ENCODE results near the gene CLPTM1L. TPM values are rescaled to one million over a fixed set of nuclear protein-coding genes. Genes with fewer than 3 reads are reported as not detected.

The CLPTM1L gene
- total RNA-seq, 3 donors from 2014 or later = 94.0 to 121 (median 107) TPM

- no peak for TF ChIP-seq POLR2A (IDR thresholded peaks at IDR 0.05)
- TF ChIP-seq, protein P1, sequence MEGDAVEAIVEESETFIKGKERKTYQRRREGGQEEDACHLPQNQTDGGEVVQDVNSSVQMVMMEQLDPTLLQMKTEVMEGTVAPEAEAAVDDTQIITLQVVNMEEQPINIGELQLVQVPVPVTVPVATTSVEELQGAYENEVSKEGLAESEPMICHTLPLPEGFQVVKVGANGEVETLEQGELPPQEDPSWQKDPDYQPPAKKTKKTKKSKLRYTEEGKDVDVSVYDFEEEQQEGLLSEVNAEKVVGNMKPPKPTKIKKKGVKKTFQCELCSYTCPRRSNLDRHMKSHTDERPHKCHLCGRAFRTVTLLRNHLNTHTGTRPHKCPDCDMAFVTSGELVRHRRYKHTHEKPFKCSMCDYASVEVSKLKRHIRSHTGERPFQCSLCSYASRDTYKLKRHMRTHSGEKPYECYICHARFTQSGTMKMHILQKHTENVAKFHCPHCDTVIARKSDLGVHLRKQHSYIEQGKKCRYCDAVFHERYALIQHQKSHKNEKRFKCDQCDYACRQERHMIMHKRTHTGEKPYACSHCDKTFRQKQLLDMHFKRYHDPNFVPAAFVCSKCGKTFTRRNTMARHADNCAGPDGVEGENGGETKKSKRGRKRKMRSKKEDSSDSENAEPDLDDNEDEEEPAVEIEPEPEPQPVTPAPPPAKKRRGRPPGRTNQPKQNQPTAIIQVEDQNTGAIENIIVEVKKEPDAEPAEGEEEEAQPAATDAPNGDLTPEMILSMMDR (IDR thresholded peaks at IDR 0.05) = no peak
- no peak for TF ChIP-seq POLR2AphosphoS5 (IDR thresholded peaks at IDR 0.05)
- H3K4me1 ChIP-seq = no peaks in the 10 kb centered on the region
- no peaks in the 10 kb centered on the region for H3K27me3 ChIP-seq
- H3K4me3 ChIP-seq = no peak overlapping the region
- H3K36me3 ChIP-seq = no peaks in the 10 kb centered on the region
- peaks cover 10 to 26% of the 10 kb centered on the region in 2 donors for H3K9me3 ChIP-seq
- intact Hi-C loops (cut with DNase I; ENCODE audit: low total_unique reads) = no loop called here
- no peak for DNase-seq (ENCODE audit: low spot score in 2 of 2)
- no peak overlapping the region for H3K27ac ChIP-seq
Measured at GRCh38 chr5:1274471-1274870, 70.4 kb downstream of the CLPTM1L start.

DNA sequence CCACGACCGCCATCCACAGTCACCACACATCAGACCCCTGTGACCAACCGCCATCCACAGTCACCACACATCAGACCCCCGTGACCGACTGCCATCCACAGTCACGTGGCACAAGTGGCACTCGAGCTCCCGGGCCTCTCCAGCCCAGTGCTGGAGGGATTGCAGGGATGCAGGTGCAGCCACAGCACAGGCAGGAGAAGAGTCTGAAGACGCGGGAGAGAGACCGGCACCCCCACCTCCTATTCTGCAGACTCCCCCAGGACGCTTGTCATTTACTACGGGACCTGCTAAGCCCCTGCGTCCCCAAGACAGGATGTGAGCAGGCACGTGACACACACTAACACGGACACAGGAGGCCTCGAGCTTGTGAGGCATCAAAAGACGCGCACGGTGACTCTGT lies 71.2 kb downstream of the CLPTM1L start:
- no peak overlapping the region for H3K27ac ChIP-seq
- H3K4me3 ChIP-seq = no peak overlapping the region
- no peaks in the 10 kb centered on the region for H3K27me3 ChIP-seq
- H3K9me3 ChIP-seq = peaks cover 3 to 19% of the 10 kb centered on the region in 2 donors
- DNase-seq (ENCODE audit: low spot score in 2 of 2) = no peak
- intact Hi-C loops (cut with DNase I; ENCODE audit: low total_unique reads) = no loop called here
- H3K4me1 ChIP-seq = no peaks in the 10 kb centered on the region
- H3K36me3 ChIP-seq = no peaks in the 10 kb centered on the region
- TF ChIP-seq, protein P1 (IDR thresholded peaks at IDR 0.05) = no peak
- TF ChIP-seq POLR2A (IDR thresholded peaks at IDR 0.05) = no peak
- no peak for TF ChIP-seq POLR2AphosphoS5 (IDR thresholded peaks at IDR 0.05)

- H3K4me1 ChIP-seq = no peaks in the 10 kb centered on the region
- intact Hi-C loops (cut with DNase I; ENCODE audit: low total_unique reads) = no loop called here
Measured at GRCh38 chr5:1272201-1272600, 72.7 kb downstream of the CLPTM1L start.

DNA sequence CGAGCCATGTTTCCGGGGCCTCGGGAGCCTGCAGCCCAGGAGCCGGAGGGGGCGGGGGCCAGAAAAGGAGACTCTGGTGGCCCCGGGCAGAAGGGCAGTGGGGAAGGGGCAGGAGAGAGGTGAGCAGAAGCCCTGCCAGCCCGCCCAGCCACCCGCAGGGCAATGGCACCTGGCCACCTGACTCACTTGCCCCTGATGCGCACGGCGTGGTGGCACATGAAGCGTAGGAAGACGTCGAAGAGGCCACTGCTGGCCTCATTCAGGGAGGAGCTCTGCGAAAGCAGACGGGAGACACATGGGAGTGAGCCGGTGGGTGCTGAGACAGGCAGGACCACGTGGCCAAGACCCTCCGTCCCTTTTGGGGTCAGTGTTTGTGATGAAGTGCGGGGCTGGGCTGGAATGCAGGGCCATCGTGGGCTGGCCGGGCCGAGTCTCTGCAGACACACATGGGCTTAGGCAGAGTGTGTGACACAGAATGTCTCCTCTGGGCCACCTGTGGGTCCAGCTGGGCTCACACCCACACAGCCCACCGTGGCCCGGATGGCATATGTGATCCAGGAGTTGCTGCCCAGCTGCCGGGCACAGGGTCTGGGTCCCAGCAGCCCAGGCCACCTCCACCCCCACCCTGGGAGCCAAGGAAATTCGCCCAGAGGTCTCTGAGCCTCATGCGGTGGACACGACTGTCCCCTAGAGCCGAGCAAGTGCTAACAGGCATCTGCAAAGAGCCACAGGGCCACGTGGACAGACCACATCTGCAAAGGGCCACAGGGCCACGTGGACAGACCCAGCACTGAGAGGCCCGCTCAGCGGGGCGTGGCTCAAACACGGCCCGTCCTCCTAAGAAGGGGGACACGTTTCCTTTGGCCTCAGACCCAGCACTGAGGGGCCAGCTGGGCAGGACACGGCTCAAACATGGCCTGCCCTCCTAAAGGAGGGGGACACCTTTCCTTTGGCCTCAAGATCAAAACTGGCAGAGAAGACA lies 73.7 kb downstream of the CLPTM1L start:
- no peak overlapping the region for H3K4me3 ChIP-seq
- DNase-seq (ENCODE audit: low spot score in 2 of 2) = no peak
- TF ChIP-seq POLR2AphosphoS5 (IDR thresholded peaks at IDR 0.05) (no peak), POLR2A (IDR thresholded peaks at IDR 0.05) (no peak)
- TF ChIP-seq, protein P1 (IDR thresholded peaks at IDR 0.05) = no peak
- intact Hi-C loops (cut with DNase I; ENCODE audit: low total_unique reads) = no loop called here
- no peaks in the 10 kb centered on the region for H3K27me3 ChIP-seq
- no peaks in the 10 kb centered on the region for H3K36me3 ChIP-seq
- no peak overlapping the region for H3K27ac ChIP-seq
- no peaks in the 10 kb centered on the region for H3K4me1 ChIP-seq
- peaks cover 0 to 9% of the 10 kb centered on the region in 2 donors for H3K9me3 ChIP-seq

More at GRCh38 chr5:1272201-1272600, 72.7 kb downstream of the CLPTM1L start:
- Histone ChIP-seq H3K27me3 (no peaks in the 10 kb centered on the region), H3K9me3 (peaks cover 0 to 9% of the 10 kb centered on the region in 2 donors), H3K27ac (no peak overlapping the region), H3K36me3 (no peaks in the 10 kb centered on the region), H3K4me3 (no peak overlapping the region)
- TF ChIP-seq POLR2AphosphoS5 (IDR thresholded peaks at IDR 0.05) (no peak), POLR2A (IDR thresholded peaks at IDR 0.05) (no peak)
- TF ChIP-seq, protein P1 (IDR thresholded peaks at IDR 0.05) = no peak
- no peak for DNase-seq (ENCODE audit: low spot score in 2 of 2)

- no peak overlapping the region for H3K27ac ChIP-seq
- H3K9me3 ChIP-seq = peaks cover 0 to 10% of the 10 kb centered on the region in 2 donors
- H3K27me3 ChIP-seq = no peaks in the 10 kb centered on the region
- intact Hi-C loops (cut with DNase I; ENCODE audit: low total_unique reads) = no loop called here
- TF ChIP-seq POLR2A (IDR thresholded peaks at IDR 0.05) = no peak
- DNase-seq (ENCODE audit: low spot score in 2 of 2) = no peak
- H3K36me3 ChIP-seq = no peaks in the 10 kb centered on the region
- H3K4me3 ChIP-seq = no peak overlapping the region
- H3K4me1 ChIP-seq = no peaks in the 10 kb centered on the region
Measured at GRCh38 chr5:1270426-1270825, 74.5 kb downstream of the CLPTM1L start.

Data from breast epithelium (tissue), 4 donors.